H9 (cell line): ENCODE results near the gene IGFL4. TPM values are rescaled to one million over a fixed set of nuclear protein-coding genes. Genes with fewer than 3 reads are reported as not detected.

Experiments used
- DNase-seq: peaks from one replicate; pipeline ENCODE4 v3.0.0-alpha.2; 2017
- H2AFZ ChIP-seq: one replicate; pipeline ENCODE4 v1.6.1; 2013; ENCODE audit warnings: mild to moderate bottlenecking, low read length, control low read depth, moderate library complexity
- H2AK5ac ChIP-seq: 2 replicates; pipeline ENCODE4 v1.6.1; 2013; ENCODE audit warnings: low read length, control low read depth, mixed read lengths; ENCODE audit not compliant: insufficient read length
- H2BK120ac ChIP-seq: one replicate; pipeline ENCODE4 v1.6.1; 2013; ENCODE audit warnings: low read depth, mild to moderate bottlenecking, low read length, control low read depth, inconsistent platforms; ENCODE audit not compliant: poor library complexity, severe bottlenecking
- H2BK12ac ChIP-seq: 2 replicates; pipeline ENCODE4 v1.6.1; 2013; ENCODE audit warnings: low read length, control low read depth, mixed read lengths, low read depth; ENCODE audit not compliant: insufficient read length
- H2BK15ac ChIP-seq: 2 replicates; pipeline ENCODE4 v1.6.1; 2013; ENCODE audit warnings: low read depth, low read length, control low read depth
- H2BK20ac ChIP-seq: one replicate; pipeline ENCODE4 v1.6.1; 2013; ENCODE audit warnings: low read depth, mild to moderate bottlenecking, low read length, control low read depth, inconsistent platforms; ENCODE audit not compliant: poor library complexity, severe bottlenecking
- H2BK5ac ChIP-seq: 2 replicates; pipeline ENCODE4 v1.6.1; 2013; ENCODE audit warnings: low read length, control low read depth, mixed read lengths; ENCODE audit not compliant: insufficient read length
- H3K14ac ChIP-seq: 2 replicates; pipeline ENCODE4 v1.6.1; 2013; ENCODE audit warnings: low read length, control low read depth; ENCODE audit not compliant: insufficient read depth
- H3K18ac ChIP-seq: 2 replicates; pipeline ENCODE4 v1.6.1; 2013; ENCODE audit warnings: low read depth, mild to moderate bottlenecking, mixed read lengths, low read length, control low read depth; ENCODE audit not compliant: insufficient read length
- H3K23ac ChIP-seq: 2 replicates; pipeline ENCODE4 v1.6.1; 2013; ENCODE audit warnings: low read length, control low read depth, mixed read lengths, low read depth; ENCODE audit not compliant: insufficient read length
- H3K23me2 ChIP-seq: 2 replicates; pipeline ENCODE4 v1.6.1; 2013; ENCODE audit warnings: low read depth, mild to moderate bottlenecking, mixed read lengths, low read length, control low read depth; ENCODE audit not compliant: insufficient read length, poor library complexity, severe bottlenecking
- H3K27ac ChIP-seq: 2 replicates; pipeline ENCODE4 v1.5.1; 2013; ENCODE audit warnings: low read length, control low read depth, mixed read lengths, low read depth; ENCODE audit not compliant: insufficient read length
- H3K27me3 ChIP-seq: 2 replicates; pipeline ENCODE4 v1.6.1; 2013; ENCODE audit warnings: low read length, control low read depth, inconsistent platforms; ENCODE audit not compliant: insufficient read depth
- H3K4ac ChIP-seq: 2 replicates; pipeline ENCODE4 v1.6.1; 2013; ENCODE audit warnings: low read depth, mild to moderate bottlenecking, control low read depth, inconsistent platforms, low read length, moderate library complexity
- H3K4me1 ChIP-seq: 2 replicates; pipeline ENCODE4 v1.6.1; 2013; ENCODE audit warnings: low read length, control low read depth, inconsistent platforms; ENCODE audit not compliant: insufficient read depth
- H3K4me2 ChIP-seq: 2 replicates; pipeline ENCODE4 v1.6.1; 2013; ENCODE audit warnings: low read length, control low read depth, mixed read lengths; ENCODE audit not compliant: insufficient read length, insufficient read depth
- H3K56ac ChIP-seq: 2 replicates; pipeline ENCODE4 v1.6.1; 2013; ENCODE audit warnings: low read depth, mild to moderate bottlenecking, mixed read lengths, low read length, control low read depth; ENCODE audit not compliant: insufficient read length
- H3K79me1 ChIP-seq: 2 replicates; pipeline ENCODE4 v1.6.1; 2013; ENCODE audit warnings: low read depth, mild to moderate bottlenecking, moderate library complexity, low read length, control low read depth, inconsistent platforms; ENCODE audit not compliant: insufficient read depth, poor library complexity, severe bottlenecking
- H3K79me2 ChIP-seq: 2 replicates; pipeline ENCODE4 v1.6.1; 2013; ENCODE audit warnings: low read length, control low read depth, inconsistent platforms; ENCODE audit not compliant: insufficient read depth
- H3K9ac ChIP-seq: 2 replicates; pipeline ENCODE4 v1.6.1; 2013; ENCODE audit warnings: low read length, control low read depth, mixed read lengths; ENCODE audit not compliant: insufficient read length; ENCODE audit errors: extremely low read depth
- H3K9me3 ChIP-seq: one replicate; pipeline ENCODE4 v1.6.1; 2013; ENCODE audit warnings: low read depth, low read length, inconsistent platforms; ENCODE audit not compliant: control insufficient read depth
- H3T11ph ChIP-seq: one replicate; pipeline ENCODE4 v1.6.1; 2013; ENCODE audit warnings: mild to moderate bottlenecking, low read length, control low read depth, inconsistent platforms
- H4K20me1 ChIP-seq: one replicate; pipeline ENCODE4 v1.6.1; 2013; ENCODE audit not compliant: control insufficient read depth, insufficient read length, insufficient read depth
- H4K5ac ChIP-seq: 2 replicates; pipeline ENCODE4 v1.6.1; 2013; ENCODE audit warnings: low read depth, mild to moderate bottlenecking, mixed read lengths, low read length, control low read depth; ENCODE audit not compliant: insufficient read length
- H4K8ac ChIP-seq: replicated peaks from 2 replicates; pipeline ENCODE4 v1.6.1; 2013; ENCODE audit warnings: low read length, control low read depth, mixed read lengths, low read depth; ENCODE audit not compliant: insufficient read length
- H4K91ac ChIP-seq: 2 replicates; pipeline ENCODE4 v1.6.1; 2013; ENCODE audit warnings: low read depth, mild to moderate bottlenecking, moderate library complexity, mixed read lengths, low read length, control low read depth; ENCODE audit not compliant: insufficient read length
- H3K27ac Mint-ChIP-seq, 3 experiments: 2 replicates in 2 of 3; 3 replicates in 1 of 3; pipeline ENCODE4 v1.8.0; 2020 to 2021; ENCODE audit warnings: mixed read lengths in 3 of 3, mild to moderate bottlenecking in 1 of 3, moderate library complexity in 1 of 3
- H3K27me3 Mint-ChIP-seq: 2 replicates; pipeline ENCODE4 v1.8.0; 2021; ENCODE audit warnings: low read depth, mild to moderate bottlenecking, moderate library complexity, mixed read lengths
- H3K36me3 Mint-ChIP-seq, 3 experiments: 2 replicates in 2 of 3; 3 replicates in 1 of 3; pipeline ENCODE4 v1.8.0; 2020 to 2021; ENCODE audit warnings: low read depth in 3 of 3, mixed read lengths in 3 of 3; ENCODE audit not compliant: insufficient read depth in 1 of 3
- H3K4me1 Mint-ChIP-seq, 2 experiments: 2 replicates each; pipeline ENCODE4 v1.8.0; 2020; ENCODE audit warnings: mixed read lengths in 2 of 2
- H3K4me3 Mint-ChIP-seq, 2 experiments: 2 replicates in 1 of 2; 3 replicates in 1 of 2; pipeline ENCODE4 v1.8.0; 2020 to 2021; ENCODE audit warnings: mild to moderate bottlenecking in 2 of 2, mixed read lengths in 2 of 2, moderate library complexity in 1 of 2
- H3K9me3 Mint-ChIP-seq, 2 experiments: 2 replicates in 1 of 2; 3 replicates in 1 of 2; pipeline ENCODE4 v1.8.0; 2020; ENCODE audit warnings: mild to moderate bottlenecking in 2 of 2, mixed read lengths in 2 of 2, moderate library complexity in 1 of 2
- CTCF ChIP-seq: fragments of 200-600 bp; sonication (generic); conservative IDR thresholded peaks from 3 replicates; pipeline ENCODE4 v1.8.0; 2021; ENCODE audit warnings: antibody characterized with exemption, mild to moderate bottlenecking
- WGBS: extraction: QIAGEN DNeasy Blood & Tissue Kit; methylation state at CpG from one replicate; pipeline ENCODE4 v1.1.7; 2013; ENCODE audit warnings: missing lambda C conversion rate, low lambda C conversion rate, mixed read lengths; ENCODE audit not compliant: insufficient read length; ENCODE audit errors: extremely low coverage; 5-methylcytosine and 5-hydroxymethylcytosine counted together
- total RNA-seq: library from RNA; stranded (reverse); gene quantifications from 2 replicates; pipeline ENCODE4 v1.2.1, GENCODE V29; 2021

The IGFL4 gene
- total RNA-seq, 1 experiment from 2014 or later: 0.33 TPM

GRCh38 chr19:46016426-46017094, 24.2 kb downstream of the IGFL4 start:
- Histone ChIP-seq H2AFZ (no peak overlapping the region), H3K23me2 (peaks cover 17% of the 10 kb centered on the region), H4K8ac (no peak overlapping the region), H4K5ac (no peak overlapping the region), H3K27ac (no peak overlapping the region), H3K79me2 (no peaks in the 10 kb centered on the region), H2AK5ac (no peak overlapping the region), H3K56ac (no peak overlapping the region), H3K9me3 (no peaks in the 10 kb centered on the region), H2BK12ac (no peak overlapping the region), H3K4ac (no peak overlapping the region), H3K18ac (peak overlapping the region; percentile 76), H4K20me1 (no peaks in the 10 kb centered on the region), H3K27me3 (peaks cover 7% of the 10 kb centered on the region; the same call in 1 of the 2 replicates), H3K79me1 (no peaks in the 10 kb centered on the region), H3K4me1 (no peaks in the 10 kb centered on the region), H2BK120ac (no peak overlapping the region), H2BK20ac (no peak overlapping the region), H4K91ac (no peak overlapping the region), H3T11ph (no peak overlapping the region), H3K14ac (peak overlapping the region; percentile 36; the same call in 1 of the 2 replicates), H3K4me2 (peak overlapping the region; percentile 99), H2BK5ac (no peak overlapping the region), H2BK15ac (peak overlapping the region; percentile 90; the same call in 1 of the 2 replicates), H3K23ac (no peak overlapping the region), H3K9ac (peak overlapping the region; percentile 44)
- Mint-ChIP-seq H3K27ac (no peak overlapping the region), H3K4me1 (peaks cover 17 to 27% of the 10 kb centered on the region in 2 experiments), H3K4me3 (peak overlapping the region; percentile 67 to 84), H3K9me3 (no peaks in the 10 kb centered on the region; a peak in 1 of 5 replicates), H3K36me3 (peaks cover 1 to 7% (median 2%) of the 10 kb centered on the region in 3 experiments; a peak in 6 of 7 replicates), H3K27me3 (peaks cover 25% of the 10 kb centered on the region)
- TF ChIP-seq CTCF: peak; percentile 93
- no CpG with 5 or more reads among the region's 48 CpGs for WGBS
- DNase-seq: peak; percentile 92
